Panc1 (cell line): ENCODE measurements around the gene APBB1IP. TPM values are rescaled to one million over a fixed set of nuclear protein-coding genes. Genes with fewer than 3 reads are reported as not detected.

Experiments used
- ATAC-seq: fragments of 200-7000 bp; cut with Tn5 transposase; 2 replicates; pipeline ENCODE4 v1.9.1; 2020; ENCODE audit warnings: mild to moderate bottlenecking, moderate library complexity
- BruUV-seq: library from RNA; stranded (reverse); fragments of 400-500 nt; replicated peaks from 2 replicates; lab custom pipeline; 2021; lab: Mats Ljungman, UMichigan
- CTCF ChIA-PET: fragments of 300-600 bp; sonication (Branson Sonifier 250); formaldehyde crosslinking; loops from one replicate; lab custom pipeline; 2022; ENCODE audit warnings: antibody characterized with exemption; lab: Charles Lee
- POLR2A ChIA-PET: fragments of 300-600 bp; sonication (Branson Sonifier 250); formaldehyde crosslinking; loops from one replicate; lab custom pipeline; 2022; ENCODE audit warnings: antibody characterized with exemption; lab: Charles Lee
- DNase-seq: peaks from one replicate; pipeline ENCODE4 v3.0.0-alpha.2; 2010; ENCODE audit warnings: low read depth, low spot score
- H3K27ac ChIP-seq: 2 replicates; pipeline ENCODE4 v1.5.1; 2011; ENCODE audit warnings: mild to moderate bottlenecking, low read length, inconsistent platforms
- H3K27me3 ChIP-seq: fragments of 200-500 bp; sonication (Bioruptor generic); 2 replicates; pipeline ENCODE4 v1.6.0; 2014; ENCODE audit warnings: low read length, inconsistent platforms; ENCODE audit not compliant: control insufficient read depth, insufficient read depth
- H3K36me3 ChIP-seq: fragments of 200-500 bp; sonication (Bioruptor generic); 2 replicates; pipeline ENCODE4 v1.5.1; 2014; ENCODE audit warnings: inconsistent platforms, mild to moderate bottlenecking, low read length, moderate library complexity; ENCODE audit not compliant: control insufficient read depth, insufficient read depth
- H3K4me1 ChIP-seq: 2 replicates; pipeline ENCODE4 v1.5.1; 2011; ENCODE audit warnings: inconsistent platforms, mild to moderate bottlenecking, low read length, moderate library complexity; ENCODE audit not compliant: control insufficient read depth, insufficient read depth
- H3K4me3 ChIP-seq, 2 experiments: 2 replicates each; pipeline ENCODE4 v1.5.1; 2011 to 2012; ENCODE audit warnings: low read depth in 2 of 2, low read length in 2 of 2, mild to moderate bottlenecking in 2 of 2, inconsistent platforms in 1 of 2, moderate library complexity in 1 of 2
- H3K9me3 ChIP-seq: fragments of 200-500 bp; sonication (Bioruptor generic); 2 replicates; pipeline ENCODE4 v1.5.1; 2014; ENCODE audit warnings: low read depth, mild to moderate bottlenecking, inconsistent platforms, low read length, moderate library complexity; ENCODE audit not compliant: control insufficient read depth, insufficient read depth
- CTCF ChIP-seq: fragments of 450-650 bp; IDR thresholded peaks from 2 replicates; pipeline ENCODE4 v1.5.1; 2017; ENCODE audit warnings: mild to moderate bottlenecking
- POLR2AphosphoS5 ChIP-seq: IDR thresholded peaks from 2 replicates; pipeline ENCODE4 v1.6.1; 2012; ENCODE audit warnings: mild to moderate bottlenecking, low read depth, low read length, moderate library complexity
- REST ChIP-seq, 2 experiments: IDR thresholded peaks; 2 replicates each; pipeline ENCODE4 v1.6.1; 2011 to 2012; ENCODE audit warnings: low read depth in 2 of 2, control low read depth in 1 of 2, low read length in 1 of 2, mild to moderate bottlenecking in 1 of 2, moderate library complexity in 1 of 2; ENCODE audit not compliant: insufficient read depth in 1 of 2
- SIN3A ChIP-seq: IDR thresholded peaks from 2 replicates; pipeline ENCODE4 v1.6.1; 2012; ENCODE audit warnings: low read depth, mild to moderate bottlenecking, low read length, moderate library complexity, borderline replicate concordance; ENCODE audit not compliant: insufficient read depth
- TCF7L2 ChIP-seq: IDR thresholded peaks from 2 replicates; pipeline ENCODE4 v1.6.1; 2011; ENCODE audit warnings: mild to moderate bottlenecking, low read depth, low read length, inconsistent platforms
- in situ Hi-C: cut with HindIII; loops from 2 replicates; pipeline ENCODE4 v1.10.0; 2016; ENCODE audit warnings: low sequenced_read_pairs, low pct_unique_long_range_greater_than_20kb
- intact Hi-C: fragments of 100-400 bp; cut with micrococcal nuclease; formaldehyde crosslinking; loops from one replicate; pipeline ENCODE4 v1.10.0; 2022; ENCODE audit not compliant: unreplicated experiment
- total RNA-seq: library from RNA; stranded (reverse); gene quantifications from one replicate; pipeline ENCODE4 v1.2.1, GENCODE V29; 2021; ENCODE audit not compliant: unreplicated experiment

The APBB1IP gene
- total RNA-seq, 1 experiment from 2014 or later = 0.21 TPM

- ATAC-seq (no peak), DNase-seq (no peak)
- intact Hi-C loops (no loop called here), in situ Hi-C loops (no loop called here)
- BruUV-seq = no TSS peak
- CTCF ChIA-PET = no interaction called here
- H3K9me3 ChIP-seq = no peaks in the 10 kb centered on the region
- H3K4me3 ChIP-seq = no peak overlapping the region
- no peaks in the 10 kb centered on the region for H3K36me3 ChIP-seq
- H3K27ac ChIP-seq = no peak overlapping the region
- no peaks in the 10 kb centered on the region for H3K4me1 ChIP-seq
- no peaks in the 10 kb centered on the region for H3K27me3 ChIP-seq
- TF ChIP-seq CTCF (no peak), REST (IDR thresholded peaks at IDR 0.05; ENCODE audit: insufficient read depth in 1 of 2, low read depth in 2 of 2, low read length in 1 of 2) (no peak), POLR2AphosphoS5 (no peak)
- POLR2A ChIA-PET = interaction anchor here (0.7 kb wide), 1 partner anchor 1440 kb away, joined by 5 read pairs; no protein-coding TSS in a partner anchor
Observed at GRCh38 chr10:26508016-26508415, 69.9 kb downstream of the APBB1IP start.

GRCh38 chr10:26509307-26509706 lies 71.2 kb downstream of the APBB1IP start:
- Histone ChIP-seq H3K4me3 (no peak overlapping the region), H3K36me3 (no peaks in the 10 kb centered on the region), H3K27ac (no peak overlapping the region), H3K4me1 (no peaks in the 10 kb centered on the region), H3K9me3 (no peaks in the 10 kb centered on the region), H3K27me3 (no peaks in the 10 kb centered on the region)
- ATAC-seq (no peak), DNase-seq (no peak)
- CTCF ChIA-PET = no interaction called here
- intact Hi-C loops = no loop called here
- no TSS peak for BruUV-seq
- in situ Hi-C loops = no loop called here
- POLR2A ChIA-PET = no interaction called here
- TF ChIP-seq SIN3A (no peak), POLR2AphosphoS5 (no peak), CTCF (no peak), REST (IDR thresholded peaks at IDR 0.05; ENCODE audit: insufficient read depth in 1 of 2, low read depth in 2 of 2, low read length in 1 of 2) (no peak), TCF7L2 (no peak)
